NCI-H510A treated with DMSO at 0.1 percent for 48 hours (cell line): ENCODE results near the gene CFP.
"Not testable (repeated sequence)": the region's sequence is repeated elsewhere in the genome, so short reads cannot be mapped to it uniquely, and the experiment has no call there.

ENCODE experiments used
- DNase-seq: peaks from one replicate; lab custom pipeline; 2025; lab: John Stamatoyannopoulos, UW

CFP gene

GRCh38 chrX:47603125-47603524 lies 26.6 kb downstream of the CFP start:
- DNase-seq: not testable (repeated sequence)

- no peak for DNase-seq
Measured at GRCh38 chrX:47597222-47597621, 32.5 kb downstream of the CFP start.

GRCh38 chrX:47596256-47596655 lies 33.5 kb downstream of the CFP start:
- no peak for DNase-seq

- no peak for DNase-seq
Measured at GRCh38 chrX:47595716-47596251, 33.9 kb downstream of the CFP start.

- no peak for DNase-seq
Measured at GRCh38 chrX:47593522-47593921, 36.2 kb downstream of the CFP start.

- no peak for DNase-seq
Measured at GRCh38 chrX:47590984-47591383, 38.7 kb downstream of the CFP start.

GRCh38 chrX:47587906-47588735 lies 41.6 kb downstream of the CFP start:
- DNase-seq: no peak

GRCh38 chrX:47587091-47587891 lies 42.4 kb downstream of the CFP start:
- no peak for DNase-seq

- DNase-seq: no peak
Measured at GRCh38 chrX:47586043-47586787, 43.5 kb downstream of the CFP start.

GRCh38 chrX:47585273-47585672 lies 44.5 kb downstream of the CFP start:
- DNase-seq: no peak

- no peak for DNase-seq
Measured at GRCh38 chrX:47584714-47585113, 45.0 kb downstream of the CFP start.

GRCh38 chrX:47583240-47583861 lies 46.4 kb downstream of the CFP start:
- DNase-seq: no peak

GRCh38 chrX:47581731-47582647 lies 47.7 kb downstream of the CFP start, which contains the start of gene TIMP1:
TIMP1 (plus strand) TSS chrX:47582436; CDS start chrX:47583416, 980 bp downstream.
- no peak for DNase-seq

- DNase-seq: no peak
Measured at GRCh38 chrX:47579537-47579936, 50.2 kb downstream of the CFP start.

GRCh38 chrX:47578692-47579091 lies 51.0 kb downstream of the CFP start:
- DNase-seq: no peak

- no peak for DNase-seq
Measured at GRCh38 chrX:47577901-47578300, 51.8 kb downstream of the CFP start.

- no peak for DNase-seq
Measured at GRCh38 chrX:47577424-47577823, 52.3 kb downstream of the CFP start.

GRCh38 chrX:47576021-47576898 lies 53.5 kb downstream of the CFP start:
- DNase-seq: no peak

GRCh38 chrX:47574547-47575301 lies 55.0 kb downstream of the CFP start:
- no peak for DNase-seq
